ENCODE data around the gene IDH2. TPM values are rescaled to one million over a fixed set of nuclear protein-coding genes. Genes with fewer than 3 reads are reported as not detected.

Gene IDH2
- total and polyA plus RNA-seq, 2 experiments from 2014 or later: 67.7 to 104 TPM

GRCh38 chr15:90067181-90067952 lies 34.9 kb downstream of the IDH2 start:
- no peak overlapping the region for H3K4me2 ChIP-seq (ENCODE audit: unreplicated experiment)
- WGBS, 2 experiments (ENCODE audit: low coverage in 1 of 2, low lambda C conversion rate in 2 of 2, missing lambda C conversion rate in 2 of 2): 92 to 95% methylated on average over 30 to 51 of the region's 55 CpGs
- TF ChIP-seq EZH2phosphoT487 (IDR thresholded peaks at IDR 0.05; ENCODE audit: insufficient read depth, low read depth): no peak
- no peak for TF ChIP-seq EZH2 (IDR thresholded peaks at IDR 0.05; ENCODE audit: insufficient read depth, poor library complexity, severe bottlenecking)
- H3K9ac ChIP-seq: no peak overlapping the region
- no peak overlapping the region for H2AFZ ChIP-seq
- no peaks in the 10 kb centered on the region for H3K9me3 ChIP-seq (ENCODE audit: low read depth)
- DNase-seq: no peak
- no peaks in the 10 kb centered on the region for H3K9me2 ChIP-seq (ENCODE audit: insufficient read depth)
- no peaks in the 10 kb centered on the region for H3K4me1 ChIP-seq (ENCODE audit: insufficient read depth)
- no peaks in the 10 kb centered on the region for H4K20me1 ChIP-seq (ENCODE audit: insufficient read depth)
- no peaks in the 10 kb centered on the region for H3K27me3 ChIP-seq (replicated peaks; ENCODE audit: insufficient read depth)
- no peaks in the 10 kb centered on the region for H3K36me3 ChIP-seq (ENCODE audit: low read depth)
- no peak overlapping the region for H3K27ac ChIP-seq
- peaks cover 11% of the 10 kb centered on the region for H3F3A ChIP-seq (ENCODE audit: insufficient read depth)
- in situ Hi-C loops (cut with MboI): loop anchor here (25.0 kb wide), 1 partner anchor 305 kb away; the partner anchor contains the start of gene MESP1
- H3K4me3 ChIP-seq: no peak overlapping the region
- H3K79me2 ChIP-seq (ENCODE audit: insufficient read depth): peaks cover 7% of the 10 kb centered on the region

DNA sequence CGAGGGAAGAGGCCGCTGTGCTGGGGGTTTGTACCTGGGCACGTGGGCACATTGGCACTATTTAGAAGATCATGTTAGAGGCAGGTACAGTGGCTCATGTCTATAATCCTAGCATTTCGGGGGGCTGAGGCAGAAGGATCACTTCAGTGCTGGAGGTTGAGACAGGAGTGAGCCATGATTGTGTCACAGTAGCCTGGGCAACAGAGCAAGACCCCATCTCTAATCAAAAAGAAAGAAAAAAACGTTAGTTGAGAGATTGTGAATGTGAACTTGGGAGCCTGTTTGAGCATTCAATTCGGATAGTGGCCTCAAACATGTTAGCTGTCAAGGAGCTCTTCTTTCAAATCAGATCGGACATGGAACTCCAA lies 36.6 kb downstream of the IDH2 start:
- no peak for DNase-seq
- Histone ChIP-seq H3K9me2 (ENCODE audit: insufficient read depth) (no peaks in the 10 kb centered on the region), H3K79me2 (ENCODE audit: insufficient read depth) (no peaks in the 10 kb centered on the region; the same call in 1 of the 2 replicates), H3K9ac (no peak overlapping the region), H3K9me3 (ENCODE audit: low read depth) (no peaks in the 10 kb centered on the region), H3F3A (ENCODE audit: insufficient read depth) (peaks cover 4% of the 10 kb centered on the region; the same call in 1 of the 2 replicates), H3K4me3 (no peak overlapping the region), H2AFZ (no peak overlapping the region), H4K20me1 (ENCODE audit: insufficient read depth) (no peaks in the 10 kb centered on the region), H3K36me3 (ENCODE audit: low read depth) (no peaks in the 10 kb centered on the region), H3K4me1 (ENCODE audit: insufficient read depth) (no peaks in the 10 kb centered on the region), H3K4me2 (ENCODE audit: unreplicated experiment) (no peak overlapping the region), H3K27me3 (replicated peaks; ENCODE audit: insufficient read depth) (no peaks in the 10 kb centered on the region), H3K27ac (no peak overlapping the region)
- TF ChIP-seq EZH2 (IDR thresholded peaks at IDR 0.05; ENCODE audit: insufficient read depth, poor library complexity, severe bottlenecking) (no peak), EZH2phosphoT487 (IDR thresholded peaks at IDR 0.05; ENCODE audit: insufficient read depth, low read depth) (no peak)
- 89 to 91% methylated on average over 7 of the region's 7 CpGs for WGBS, 2 experiments (ENCODE audit: low coverage in 1 of 2, low lambda C conversion rate in 2 of 2, missing lambda C conversion rate in 2 of 2)
- in situ Hi-C loops (cut with MboI): loop anchor here (25.0 kb wide), 1 partner anchor 303 kb away; the partner anchor contains the start of gene MESP1

DNA sequence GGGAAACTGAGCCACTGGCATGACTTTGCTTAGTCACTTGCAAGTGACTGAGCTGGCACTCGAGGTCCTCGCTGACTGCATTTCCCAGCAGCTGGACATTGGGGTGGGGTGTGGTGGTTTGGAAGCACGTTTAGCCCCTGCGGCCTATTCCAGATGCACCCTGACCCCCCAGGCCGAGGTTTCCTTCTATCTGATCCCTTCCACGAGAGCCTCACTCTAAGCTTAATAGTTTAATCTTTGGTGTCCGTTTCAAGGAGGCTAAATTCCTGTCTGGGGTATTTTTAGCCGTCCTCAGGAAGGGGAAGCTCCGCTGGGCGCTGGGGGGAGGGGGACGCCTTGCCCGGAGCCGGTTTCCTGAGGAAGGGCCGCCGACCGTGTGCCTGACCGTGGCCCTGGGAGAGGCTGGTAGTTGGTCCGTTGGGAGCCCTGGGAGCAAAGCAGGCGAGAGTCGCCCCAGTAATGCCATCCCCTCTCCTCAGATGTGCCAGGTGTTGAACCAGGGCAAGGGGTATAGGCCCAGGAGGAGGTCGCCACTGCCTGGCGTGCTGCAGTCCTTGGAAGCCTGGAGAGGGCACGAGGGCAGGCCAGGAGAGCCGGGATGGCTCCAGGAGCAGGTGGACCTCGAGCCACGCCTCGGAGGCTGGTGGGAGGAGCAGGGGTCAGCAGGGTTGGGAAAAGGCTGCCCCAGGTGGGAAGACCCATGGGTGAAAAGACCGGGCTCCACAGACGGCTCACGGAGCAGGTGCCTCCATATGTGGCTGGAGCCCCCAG lies 37.2 kb downstream of the IDH2 start:
- Histone ChIP-seq H3K36me3 (ENCODE audit: low read depth) (no peaks in the 10 kb centered on the region), H3K79me2 (ENCODE audit: insufficient read depth) (no peaks in the 10 kb centered on the region; the same call in 1 of the 2 replicates), H3K4me1 (ENCODE audit: insufficient read depth) (no peaks in the 10 kb centered on the region), H3K9me3 (ENCODE audit: low read depth) (no peaks in the 10 kb centered on the region), H3F3A (ENCODE audit: insufficient read depth) (no peaks in the 10 kb centered on the region), H3K9me2 (ENCODE audit: insufficient read depth) (no peaks in the 10 kb centered on the region), H3K27me3 (replicated peaks; ENCODE audit: insufficient read depth) (no peaks in the 10 kb centered on the region), H4K20me1 (ENCODE audit: insufficient read depth) (no peaks in the 10 kb centered on the region), H3K4me3 (no peak overlapping the region), H3K27ac (no peak overlapping the region), H3K4me2 (ENCODE audit: unreplicated experiment) (no peak overlapping the region), H2AFZ (no peak overlapping the region), H3K9ac (no peak overlapping the region)
- no peak for DNase-seq
- 90 to 92% methylated on average over 29 to 30 of the region's 30 CpGs for WGBS, 2 experiments (ENCODE audit: low coverage in 1 of 2, low lambda C conversion rate in 2 of 2, missing lambda C conversion rate in 2 of 2)
- in situ Hi-C loops (cut with MboI): loop anchor here (25.0 kb wide), 1 partner anchor 303 kb away; the partner anchor contains the start of gene MESP1
- no peak for TF ChIP-seq EZH2phosphoT487 (IDR thresholded peaks at IDR 0.05; ENCODE audit: insufficient read depth, low read depth)
- TF ChIP-seq EZH2 (IDR thresholded peaks at IDR 0.05; ENCODE audit: insufficient read depth, poor library complexity, severe bottlenecking): no peak

DNA sequence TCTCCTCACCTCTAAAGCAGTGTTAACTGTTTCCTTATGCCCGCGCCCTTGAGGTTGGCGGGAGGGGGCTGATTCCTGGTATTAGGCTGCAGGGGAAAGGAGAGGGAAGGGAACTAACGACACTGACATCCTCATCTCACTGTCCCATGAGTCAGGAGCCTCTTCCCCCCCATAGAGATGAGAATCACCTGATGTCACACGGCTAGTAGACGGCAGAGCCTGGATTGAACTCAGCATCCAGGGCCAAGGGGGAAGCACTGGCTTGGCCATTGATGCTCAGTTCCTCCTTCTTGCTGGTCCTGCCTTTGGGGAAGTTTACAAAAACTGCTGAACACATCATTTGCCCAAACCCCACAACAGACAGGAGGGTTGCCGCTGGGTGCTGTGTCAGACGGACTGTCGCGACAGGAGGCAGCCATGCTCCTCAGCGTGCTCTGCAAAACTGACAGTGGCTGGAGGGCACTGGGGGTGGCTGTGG lies 38.5 kb downstream of the IDH2 start:
- no peaks in the 10 kb centered on the region; the same call in 1 of the 2 replicates for H3K79me2 ChIP-seq (ENCODE audit: insufficient read depth)
- H3K27ac ChIP-seq: no peak overlapping the region
- H3K9me3 ChIP-seq (ENCODE audit: low read depth): no peaks in the 10 kb centered on the region
- H4K20me1 ChIP-seq (ENCODE audit: insufficient read depth): no peaks in the 10 kb centered on the region
- H3K36me3 ChIP-seq (ENCODE audit: low read depth): no peaks in the 10 kb centered on the region
- in situ Hi-C loops (cut with MboI): loop anchor here (25.0 kb wide), 1 partner anchor 302 kb away; the partner anchor contains the start of gene MESP1
- DNase-seq: no peak
- WGBS, 2 experiments (ENCODE audit: low coverage in 1 of 2, low lambda C conversion rate in 2 of 2, missing lambda C conversion rate in 2 of 2): 92 to 93% methylated on average over 11 of the region's 11 CpGs
- no peaks in the 10 kb centered on the region for H3K27me3 ChIP-seq (replicated peaks; ENCODE audit: insufficient read depth)
- no peak for TF ChIP-seq EZH2phosphoT487 (IDR thresholded peaks at IDR 0.05; ENCODE audit: insufficient read depth, low read depth)
- TF ChIP-seq EZH2 (IDR thresholded peaks at IDR 0.05; ENCODE audit: insufficient read depth, poor library complexity, severe bottlenecking): no peak
- H3K4me1 ChIP-seq (ENCODE audit: insufficient read depth): no peaks in the 10 kb centered on the region
- no peaks in the 10 kb centered on the region for H3K9me2 ChIP-seq (ENCODE audit: insufficient read depth)
- H2AFZ ChIP-seq: no peak overlapping the region
- no peak overlapping the region for H3K9ac ChIP-seq
- no peak overlapping the region for H3K4me2 ChIP-seq (ENCODE audit: unreplicated experiment)
- no peaks in the 10 kb centered on the region for H3F3A ChIP-seq (ENCODE audit: insufficient read depth)
- H3K4me3 ChIP-seq: no peak overlapping the region
